ENCODE results near the gene DNAH2.

GRCh38 chr17:7767405-7768021, 50.0 kb downstream of the DNAH2 start:
- TF ChIP-seq CTCF (IDR thresholded peaks at IDR 0.05) (no peak), EZH2 (IDR thresholded peaks at IDR 0.05) (no peak)

Measured in neural progenitor cell (in vitro differentiated cells).